NOMO-1 (cell line): ENCODE data around the gene TMC7.
A peak's percentile ranks its signal among the peaks of the same experiment; 100 is the strongest.
"Not testable (repeated sequence)": the region's sequence is repeated elsewhere in the genome, so short reads cannot be mapped to it uniquely, and the experiment has no call there.

Experiments
- DNase-seq, 2 experiments: peaks; one replicate each; lab custom pipeline; 2025; ENCODE audit not compliant: unreplicated experiment in 2 of 2; lab: John Stamatoyannopoulos, UW

TMC7 gene

GRCh38 chr16:18983565-18984434 lies at the start of gene TMC7:
Gene TMC7, plus strand, starts transcription at chr16:18983934. Its CDS starts 130 bp downstream, at chr16:18984064.
- DNase-seq = peak; percentile 54 to 56

- no peak for DNase-seq
These were observed 46.9 kb upstream of the TMC7 start for GRCh38 chr16:18936727-18937340.

GRCh38 chr16:18937390-18937789 lies 46.3 kb upstream of the TMC7 start:
- no peak for DNase-seq

GRCh38 chr16:18938986-18939385 lies 44.7 kb upstream of the TMC7 start:
- no peak for DNase-seq

- DNase-seq = no peak
These were observed 42.3 kb upstream of the TMC7 start for GRCh38 chr16:18941471-18941870.

GRCh38 chr16:18942061-18942460 lies 41.7 kb upstream of the TMC7 start:
- DNase-seq = no peak

- DNase-seq = no peak
These were observed 40.3 kb upstream of the TMC7 start for GRCh38 chr16:18943414-18943813.

- no peak for DNase-seq
These were observed 38.5 kb upstream of the TMC7 start for GRCh38 chr16:18945233-18945632.

GRCh38 chr16:18948372-18949020 lies 35.2 kb upstream of the TMC7 start:
- DNase-seq = no peak

- DNase-seq = no peak
These were observed 33.1 kb upstream of the TMC7 start for GRCh38 chr16:18950469-18951185.

- no peak for DNase-seq
These were observed 30.2 kb upstream of the TMC7 start for GRCh38 chr16:18953547-18953946.

- peak; percentile 11 to 28 for DNase-seq
These were observed 27.7 kb upstream of the TMC7 start for GRCh38 chr16:18955874-18956580.

GRCh38 chr16:18956658-18957241 lies 27.0 kb upstream of the TMC7 start:
- not testable (repeated sequence) for DNase-seq

GRCh38 chr16:18958621-18959029 lies 25.1 kb upstream of the TMC7 start:
- DNase-seq = no peak

- DNase-seq = no peak
These were observed 24.7 kb upstream of the TMC7 start for GRCh38 chr16:18959031-18959505.

GRCh38 chr16:18965555-18965954 lies 18.2 kb upstream of the TMC7 start:
- DNase-seq = no peak

GRCh38 chr16:18966791-18967190 lies 16.9 kb upstream of the TMC7 start:
- DNase-seq = no peak

GRCh38 chr16:18969050-18969854 lies 14.5 kb upstream of the TMC7 start:
- peak; percentile 40 to 56 for DNase-seq

GRCh38 chr16:18969855-18970240 lies 13.9 kb upstream of the TMC7 start:
- no peak for DNase-seq
